ENCODE measurements around the gene NMRAL1.
A peak's percentile ranks its signal among the peaks of the same experiment; 100 is the strongest.

The NMRAL1 gene

GRCh38 chr16:4414187-4414917, 60.1 kb downstream of the NMRAL1 start:
- Histone ChIP-seq H2AFZ (ENCODE audit: low read depth, low read length) (no peak overlapping the region), H3K27ac (ENCODE audit: low read length) (peak overlapping the region; percentile 43; the same call in 1 of the 2 replicates), H3K79me2 (ENCODE audit: low read length) (peaks cover 41% of the 10 kb centered on the region), H4K20me1 (ENCODE audit: insufficient read depth, low read length) (peaks cover 48% of the 10 kb centered on the region), H3K36me3 (replicated peaks; ENCODE audit: low read depth, low read length) (peaks cover 3% of the 10 kb centered on the region), H3K4me3 (ENCODE audit: low read length) (peak overlapping the region; percentile 90), H3K9me3 (ENCODE audit: insufficient read depth, low read length) (no peaks in the 10 kb centered on the region), H3K9ac (ENCODE audit: low read length) (no peak overlapping the region), H3K27me3 (ENCODE audit: low read depth, low read length) (no peaks in the 10 kb centered on the region), H3K4me1 (ENCODE audit: low read length) (peaks cover 22% of the 10 kb centered on the region), H3K4me2 (ENCODE audit: low read length) (peak overlapping the region; percentile 96)
- TF ChIP-seq CTCF (IDR thresholded peaks at IDR 0.05; ENCODE audit: low read depth, low read length) (no peak), EZH2phosphoT487 (IDR thresholded peaks at IDR 0.05; ENCODE audit: low read depth) (no peak)

- Histone ChIP-seq H2AFZ (ENCODE audit: low read depth, low read length) (no peak overlapping the region), H3K9ac (ENCODE audit: low read length) (no peak overlapping the region), H4K20me1 (ENCODE audit: insufficient read depth, low read length) (peaks cover 54% of the 10 kb centered on the region), H3K27me3 (ENCODE audit: low read depth, low read length) (no peaks in the 10 kb centered on the region), H3K36me3 (replicated peaks; ENCODE audit: low read depth, low read length) (peaks cover 6% of the 10 kb centered on the region), H3K4me2 (ENCODE audit: low read length) (no peak overlapping the region), H3K9me3 (ENCODE audit: insufficient read depth, low read length) (no peaks in the 10 kb centered on the region), H3K27ac (ENCODE audit: low read length) (no peak overlapping the region), H3K79me2 (ENCODE audit: low read length) (peaks cover 41% of the 10 kb centered on the region), H3K4me3 (ENCODE audit: low read length) (no peak overlapping the region), H3K4me1 (ENCODE audit: low read length) (peaks cover 22% of the 10 kb centered on the region)
- TF ChIP-seq CTCF (IDR thresholded peaks at IDR 0.05; ENCODE audit: low read depth, low read length) = no peak
- no peak for TF ChIP-seq EZH2phosphoT487 (IDR thresholded peaks at IDR 0.05; ENCODE audit: low read depth)
These were observed 61.6 kb downstream of the NMRAL1 start for GRCh38 chr16:4412854-4413253.

DNA sequence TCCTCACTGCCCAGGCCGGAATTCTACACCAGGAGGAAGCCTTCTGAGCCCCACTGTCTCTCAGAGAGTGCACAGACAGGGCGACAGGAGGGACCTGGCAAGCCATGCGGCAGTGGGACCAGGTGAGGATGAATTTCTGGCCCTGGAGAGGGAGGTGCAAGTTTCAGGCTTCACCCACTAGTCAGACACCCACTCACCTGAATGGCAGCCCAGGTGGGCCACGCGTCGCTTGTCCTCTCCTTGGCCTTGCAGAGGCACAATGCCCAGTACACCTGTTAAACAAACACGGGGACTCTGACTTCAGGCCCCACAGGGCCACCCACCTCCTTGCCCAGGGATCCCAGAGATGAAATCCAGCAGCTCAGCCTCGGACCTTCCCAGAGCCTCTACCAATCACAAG, 62.3 kb downstream of the NMRAL1 start:
- peaks cover 41% of the 10 kb centered on the region for H3K79me2 ChIP-seq (ENCODE audit: low read length)
- H3K36me3 ChIP-seq (replicated peaks; ENCODE audit: low read depth, low read length) = peaks cover 13% of the 10 kb centered on the region
- no peak overlapping the region for H3K4me3 ChIP-seq (ENCODE audit: low read length)
- H3K4me2 ChIP-seq (ENCODE audit: low read length) = no peak overlapping the region
- no peaks in the 10 kb centered on the region for H3K9me3 ChIP-seq (ENCODE audit: insufficient read depth, low read length)
- H4K20me1 ChIP-seq (ENCODE audit: insufficient read depth, low read length) = peaks cover 56% of the 10 kb centered on the region
- H3K4me1 ChIP-seq (ENCODE audit: low read length) = peaks cover 18% of the 10 kb centered on the region
- H3K27me3 ChIP-seq (ENCODE audit: low read depth, low read length) = no peaks in the 10 kb centered on the region
- H3K27ac ChIP-seq (ENCODE audit: low read length) = no peak overlapping the region
- H2AFZ ChIP-seq (ENCODE audit: low read depth, low read length) = no peak overlapping the region
- no peak overlapping the region for H3K9ac ChIP-seq (ENCODE audit: low read length)
- TF ChIP-seq EZH2phosphoT487 (IDR thresholded peaks at IDR 0.05; ENCODE audit: low read depth) (no peak), CTCF (IDR thresholded peaks at IDR 0.05; ENCODE audit: low read depth, low read length) (no peak)

Measured in OCI-LY3 (cell line).